ENCODE data around the gene SCT. TPM values are rescaled to one million over a fixed set of nuclear protein-coding genes. Genes with fewer than 3 reads are reported as not detected.

The SCT gene
- total RNA-seq, 1 experiment from 2014 or later, result not detected

GRCh38 chr11:637333-637592, 10.3 kb upstream of the SCT start:
- in situ Hi-C loops (cut with HindIII; ENCODE audit: low pct_unique_long_range_greater_than_20kb, low sequenced_read_pairs) (no loop called here), intact Hi-C loops (cut with micrococcal nuclease; ENCODE audit: unreplicated experiment) (no loop called here)
- ChIA-PET CTCF (interaction anchor here (0.8 kb wide), 1 partner anchor 91 kb away, joined by 5 read pairs; no protein-coding TSS in a partner anchor), POLR2A (no interaction called here)
- H3K27ac ChIP-seq (ENCODE audit: low read length), result no peak overlapping the region
- DNase-seq (ENCODE audit: low read depth, low spot score) (no peak), ATAC-seq (no peak)
- H3K27me3 ChIP-seq (ENCODE audit: control insufficient read depth, insufficient read depth, low read length), result no peaks in the 10 kb centered on the region
- H3K4me1 ChIP-seq (ENCODE audit: control insufficient read depth, insufficient read depth, low read length), result peaks cover 17% of the 10 kb centered on the region
- no peak overlapping the region for H3K4me3 ChIP-seq (ENCODE audit: low read depth in 2 of 2, low read length in 2 of 2)
- H3K9me3 ChIP-seq (ENCODE audit: control insufficient read depth, insufficient read depth, low read depth, low read length), result no peaks in the 10 kb centered on the region
- TF ChIP-seq TCF7L2 (IDR thresholded peaks at IDR 0.05; ENCODE audit: low read depth, low read length) (no peak), SIN3A (IDR thresholded peaks at IDR 0.05; ENCODE audit: borderline replicate concordance, insufficient read depth, low read depth, low read length) (no peak), REST (IDR thresholded peaks at IDR 0.05; ENCODE audit: insufficient read depth in 1 of 2, low read depth in 2 of 2, low read length in 1 of 2) (no peak), POLR2AphosphoS5 (IDR thresholded peaks at IDR 0.05; ENCODE audit: low read depth, low read length) (no peak)
- BruUV-seq (replicated peaks), result no TSS peak
- no peaks in the 10 kb centered on the region for H3K36me3 ChIP-seq (ENCODE audit: control insufficient read depth, insufficient read depth, low read length)

GRCh38 chr11:636511-637332, 9.7 kb upstream of the SCT start, which contains the start of gene DRD4:
DRD4 (plus strand) TSS chr11:637269; CDS start chr11:637305, 36 bp downstream.
- ATAC-seq (no peak), DNase-seq (ENCODE audit: low read depth, low spot score) (no peak)
- H3K27me3 ChIP-seq (ENCODE audit: control insufficient read depth, insufficient read depth, low read length), result no peaks in the 10 kb centered on the region
- H3K36me3 ChIP-seq (ENCODE audit: control insufficient read depth, insufficient read depth, low read length), result no peaks in the 10 kb centered on the region
- no peak within 1 kb of the TSS for H3K27ac ChIP-seq (ENCODE audit: low read length)
- no TSS peak for BruUV-seq (replicated peaks)
- intact Hi-C loops (cut with micrococcal nuclease; ENCODE audit: unreplicated experiment) (no loop called here), in situ Hi-C loops (cut with HindIII; ENCODE audit: low pct_unique_long_range_greater_than_20kb, low sequenced_read_pairs) (no loop called here)
- ChIA-PET POLR2A (no interaction called here), CTCF (no interaction called here)
- H3K9me3 ChIP-seq (ENCODE audit: control insufficient read depth, insufficient read depth, low read depth, low read length), result no peaks in the 10 kb centered on the region
- H3K4me3 ChIP-seq (ENCODE audit: low read depth in 2 of 2, low read length in 2 of 2), result no peak within 1 kb of the TSS
- H3K4me1 ChIP-seq (ENCODE audit: control insufficient read depth, insufficient read depth, low read length), result peaks cover 11% of the 10 kb centered on the region
- TF ChIP-seq SIN3A (IDR thresholded peaks at IDR 0.05; ENCODE audit: borderline replicate concordance, insufficient read depth, low read depth, low read length), result no peak
- no peak for TF ChIP-seq CTCF (IDR thresholded peaks at IDR 0.05)
- TF ChIP-seq TCF7L2 (IDR thresholded peaks at IDR 0.05; ENCODE audit: low read depth, low read length), result no peak
- no peak for TF ChIP-seq REST (IDR thresholded peaks at IDR 0.05; ENCODE audit: insufficient read depth in 1 of 2, low read depth in 2 of 2, low read length in 1 of 2)
- no peak for TF ChIP-seq POLR2AphosphoS5 (IDR thresholded peaks at IDR 0.05; ENCODE audit: low read depth, low read length)

All from Panc1 (cell line).